Vagina (tissue), 2 donors: ENCODE results near the gene PARVB. TPM values are rescaled to one million over a fixed set of nuclear protein-coding genes. Genes with fewer than 3 reads are reported as not detected.

Experiments used
- DNase-seq, 2 donors: peaks; one replicate each; pipeline ENCODE4 v3.0.0-alpha.2; 2017; ENCODE audit errors: extremely low spot score in 2 of 2
- H3K27ac ChIP-seq: fragments of 200-600 bp; sonication (generic); one replicate; pipeline ENCODE4 v1.5.1; 2019
- H3K27me3 ChIP-seq: fragments of 200-600 bp; sonication (generic); one replicate; pipeline ENCODE4 v1.5.1; 2019
- H3K36me3 ChIP-seq, 2 donors: fragments of 200-600 bp; sonication (generic); one replicate each; pipeline ENCODE4 v1.5.1; 2017 to 2019
- H3K4me1 ChIP-seq: fragments of 200-600 bp; sonication (generic); one replicate; pipeline ENCODE4 v1.5.1; 2019
- H3K4me3 ChIP-seq, 2 donors: fragments of 200-600 bp; sonication (generic); 1 replicate in 1 of 2; 2 replicates in 1 of 2; pipeline ENCODE4 v1.5.1; 2016 to 2019
- H3K9me3 ChIP-seq: fragments of 200-600 bp; sonication (generic); one replicate; pipeline ENCODE4 v1.5.1; 2019
- CTCF ChIP-seq, 3 experiments: fragments of 450-650 bp in 2 of 3; fragments of 200-600 bp in 1 of 3; sonication (generic) in 1 of 3; IDR thresholded peaks; one replicate each; pipeline ENCODE4 v1.5.1; 2017 to 2019; ENCODE audit warnings: antibody characterized with exemption in 3 of 3, mild to moderate bottlenecking in 2 of 3, moderate library complexity in 2 of 3
- POLR2A ChIP-seq, 2 donors: fragments of 450-650 bp; IDR thresholded peaks; one replicate each; pipeline ENCODE4 v1.6.1; 2017; ENCODE audit warnings: antibody characterized with exemption in 2 of 2, mild to moderate bottlenecking in 2 of 2, moderate library complexity in 2 of 2
- POLR2AphosphoS5 ChIP-seq, 2 donors: sonication (generic); formaldehyde crosslinking; IDR thresholded peaks; one replicate each; pipeline ENCODE4 v1.9.0; 2017; ENCODE audit warnings: antibody characterized with exemption in 2 of 2, mild to moderate bottlenecking in 2 of 2, low read depth in 1 of 2; ENCODE audit not compliant: insufficient read depth in 1 of 2
- intact Hi-C: fragments of 100-400 bp; cut with DNase I; formaldehyde crosslinking; loops from one replicate; pipeline ENCODE4 v1.15.1; 2023
- total RNA-seq: library from RNA; depleted of rRNA; stranded (reverse); fragments of >200 nt; gene quantifications from one replicate; pipeline ENCODE4 v1.2.3, GENCODE V29; 2016

The PARVB gene
- total RNA-seq, 1 donor from 2014 or later, result 11.3 TPM

- Histone ChIP-seq H3K4me1 (peaks cover 20% of the 10 kb centered on the region), H3K27ac (no peak overlapping the region), H3K9me3 (no peaks in the 10 kb centered on the region), H3K27me3 (no peaks in the 10 kb centered on the region), H3K4me3 (no peak overlapping the region), H3K36me3 (no peaks in the 10 kb centered on the region)
- TF ChIP-seq POLR2A (IDR thresholded peaks at IDR 0.05), result no peak
- no peak for TF ChIP-seq CTCF (IDR thresholded peaks at IDR 0.05)
- no peak for TF ChIP-seq POLR2AphosphoS5 (IDR thresholded peaks at IDR 0.05; ENCODE audit: insufficient read depth in 1 of 2, low read depth in 1 of 2)
- intact Hi-C loops, result no loop called here
- no peak for DNase-seq
Observed at GRCh38 chr22:44019416-44019815, 4.7 kb upstream of the PARVB start.

GRCh38 chr22:44019846-44020245 lies 4.3 kb upstream of the PARVB start:
- Histone ChIP-seq H3K4me1 (peaks cover 23% of the 10 kb centered on the region), H3K27ac (no peak overlapping the region), H3K36me3 (no peaks in the 10 kb centered on the region), H3K4me3 (no peak overlapping the region), H3K9me3 (no peaks in the 10 kb centered on the region), H3K27me3 (no peaks in the 10 kb centered on the region)
- DNase-seq, result no peak
- intact Hi-C loops, result no loop called here
- TF ChIP-seq POLR2AphosphoS5 (IDR thresholded peaks at IDR 0.05; ENCODE audit: insufficient read depth in 1 of 2, low read depth in 1 of 2), result no peak
- TF ChIP-seq CTCF (IDR thresholded peaks at IDR 0.05), result no peak
- no peak for TF ChIP-seq POLR2A (IDR thresholded peaks at IDR 0.05)

- no peak overlapping the region for H3K4me3 ChIP-seq
- H3K9me3 ChIP-seq, result no peaks in the 10 kb centered on the region
- no peak for DNase-seq
- H3K27ac ChIP-seq, result no peak overlapping the region
- intact Hi-C loops, result no loop called here
- peaks cover 30% of the 10 kb centered on the region for H3K4me1 ChIP-seq
- TF ChIP-seq POLR2AphosphoS5 (IDR thresholded peaks at IDR 0.05; ENCODE audit: insufficient read depth in 1 of 2, low read depth in 1 of 2), result no peak
- no peak for TF ChIP-seq POLR2A (IDR thresholded peaks at IDR 0.05)
- no peak for TF ChIP-seq CTCF (IDR thresholded peaks at IDR 0.05)
- no peaks in the 10 kb centered on the region for H3K36me3 ChIP-seq
- H3K27me3 ChIP-seq, result no peaks in the 10 kb centered on the region
Observed at GRCh38 chr22:44020981-44021380, 3.1 kb upstream of the PARVB start.

GRCh38 chr22:44023404-44024287 lies 456 bp upstream of the PARVB start:
- Histone ChIP-seq H3K36me3 (no peaks in the 10 kb centered on the region), H3K27me3 (no peaks in the 10 kb centered on the region), H3K4me3 (peak overlapping the region; percentile 56 to 62), H3K27ac (peak overlapping the region; percentile 81), H3K4me1 (peaks cover 45% of the 10 kb centered on the region), H3K9me3 (no peaks in the 10 kb centered on the region)
- DNase-seq, result no peak
- intact Hi-C loops, result no loop called here
- TF ChIP-seq CTCF (IDR thresholded peaks at IDR 0.05) (no peak), POLR2A (IDR thresholded peaks at IDR 0.05) (no peak), POLR2AphosphoS5 (IDR thresholded peaks at IDR 0.05; ENCODE audit: insufficient read depth in 1 of 2, low read depth in 1 of 2) (peak in 1 of 2 donors; percentile 66)
